NCI-H2171 (cell line): ENCODE results near the gene SUPT5H.

Experiments used
- DNase-seq: peaks from one replicate; lab custom pipeline; 2025; lab: John Stamatoyannopoulos, UW

SUPT5H gene

GRCh38 chr19:39409208-39410016, 36.0 kb upstream of the SUPT5H start:
- peak; percentile 97 for DNase-seq

GRCh38 chr19:39410017-39410830, 35.2 kb upstream of the SUPT5H start:
- peak; percentile 37 for DNase-seq

GRCh38 chr19:39410831-39411080, 34.6 kb upstream of the SUPT5H start:
- DNase-seq, result no peak

- no peak for DNase-seq
Observed at GRCh38 chr19:39411081-39411831, 34.1 kb upstream of the SUPT5H start.

GRCh38 chr19:39411832-39412099, 33.6 kb upstream of the SUPT5H start:
- peak; percentile 86 for DNase-seq

- peak; percentile 98 for DNase-seq
Observed at GRCh38 chr19:39412100-39412866, 33.1 kb upstream of the SUPT5H start, which contains the start of gene PLEKHG2. Gene PLEKHG2, plus strand, starts transcription at chr19:39412669. Its CDS starts 1,418 bp downstream, at chr19:39414087.

- no peak for DNase-seq
Observed at GRCh38 chr19:39412867-39413271, 32.5 kb upstream of the SUPT5H start.

- DNase-seq, result peak; percentile 73
Observed at GRCh38 chr19:39413272-39413910, 32.0 kb upstream of the SUPT5H start.

- DNase-seq, result no peak
Observed at GRCh38 chr19:39413911-39414608, 31.3 kb upstream of the SUPT5H start.

- no peak for DNase-seq
Observed at GRCh38 chr19:39415111-39416046, 30.0 kb upstream of the SUPT5H start.

- DNase-seq, result no peak
Observed at GRCh38 chr19:39416152-39417120, 28.9 kb upstream of the SUPT5H start.

GRCh38 chr19:39417463-39418181, 27.8 kb upstream of the SUPT5H start:
- no peak for DNase-seq

GRCh38 chr19:39419003-39419402, 26.4 kb upstream of the SUPT5H start:
- DNase-seq, result no peak

GRCh38 chr19:39420769-39421168, 24.6 kb upstream of the SUPT5H start:
- no peak for DNase-seq

- no peak for DNase-seq
Observed at GRCh38 chr19:39422020-39422419, 23.4 kb upstream of the SUPT5H start.

- no peak for DNase-seq
Observed at GRCh38 chr19:39423258-39424086, 21.9 kb upstream of the SUPT5H start.

GRCh38 chr19:39424934-39425333, 20.4 kb upstream of the SUPT5H start:
- DNase-seq, result no peak
